HepG2 (cell line): ENCODE data around the gene ZFHX3. TPM values are rescaled to one million over a fixed set of nuclear protein-coding genes. Genes with fewer than 3 reads are reported as not detected.

Source experiments
- ATAC-seq: fragments of 200-7000 bp; cut with Tn5 transposase; 3 replicates; pipeline ENCODE4 v1.9.1; 2020; ENCODE audit warnings: mild to moderate bottlenecking, moderate library complexity
- BruUV-seq: library from RNA; stranded (reverse); fragments of 400-500 nt; replicated peaks from 2 replicates; lab custom pipeline; 2021; lab: Mats Ljungman, UMichigan
- CTCF ChIA-PET: fragments of 300-600 bp; formaldehyde crosslinking; extraction: SDS; loops from one replicate; lab custom pipeline; 2021; ENCODE audit warnings: low total read pairs, inconsistent platforms, low intra/inter-chr PET ratio; lab: Yijun Ruan, JAX
- POLR2A ChIA-PET: fragments of 350-600 bp; sonication (Branson Sonifier 250); formaldehyde crosslinking; loops from one replicate; lab custom pipeline; 2020; ENCODE audit warnings: antibody characterized with exemption, inconsistent platforms; lab: Yijun Ruan, JAX
- DNase-seq: peaks from one replicate; pipeline ENCODE4 v3.0.0-alpha.2; 2015; ENCODE audit warnings: low spot score
- FAIRE-seq: peaks from 3 replicates; lab custom pipeline; 2011; peaks lifted over from hg19 to GRCh38; lab: Jason Lieb, UNC
- H2AFZ ChIP-seq: one replicate; pipeline ENCODE4 v1.6.1; 2011; ENCODE audit warnings: low read length, inconsistent platforms
- H3K27ac ChIP-seq: fragments of 300-600 bp; 3 replicates; pipeline ENCODE4 v1.8.0; 2011; ENCODE audit warnings: mixed run types, mild to moderate bottlenecking, mixed read lengths, low read length, inconsistent platforms; ENCODE audit not compliant: insufficient read depth; ENCODE audit errors: extremely low read length
- H3K27me3 ChIP-seq, 2 experiments: fragments of 200-600 bp in 1 of 2; 2 replicates in 1 of 2; 3 replicates in 1 of 2; pipeline versions ENCODE4 v1.6.0 to v1.8.0; 2011; ENCODE audit warnings: low read length in 2 of 2, mild to moderate bottlenecking in 2 of 2, moderate library complexity in 2 of 2, inconsistent platforms in 1 of 2; ENCODE audit not compliant: insufficient read depth in 2 of 2, control insufficient read depth in 1 of 2
- H3K36me3 ChIP-seq, 2 experiments: fragments of 200-600 bp in 1 of 2; replicated peaks in 1 of 2; 2 replicates in 1 of 2; 3 replicates in 1 of 2; pipeline versions ENCODE4 v1.5.1 to v1.8.0; 2011; ENCODE audit warnings: low read length in 2 of 2, inconsistent platforms in 1 of 2; ENCODE audit not compliant: insufficient read depth in 2 of 2, control insufficient read depth in 1 of 2
- H3K4me1 ChIP-seq: 2 replicates; pipeline ENCODE4 v1.5.1; 2012; ENCODE audit warnings: low read length, inconsistent platforms; ENCODE audit not compliant: insufficient read depth
- H3K4me2 ChIP-seq: 2 replicates; pipeline ENCODE4 v1.6.0; 2011; ENCODE audit warnings: low read depth, low read length, inconsistent platforms
- H3K4me3 ChIP-seq, 3 experiments: fragments of 200-600 bp in 1 of 3; sonication (generic), shearing (Covaris generic) in 1 of 3; replicated peaks in 1 of 3; 2 replicates each; pipeline ENCODE4 v1.5.1; 2011 to 2016; ENCODE audit warnings: low read length in 3 of 3, inconsistent platforms in 2 of 3, low read depth in 2 of 3, mild to moderate bottlenecking in 2 of 3, control low read depth in 1 of 3, mixed read lengths in 1 of 3; ENCODE audit not compliant: insufficient read depth in 1 of 3
- H3K79me2 ChIP-seq: one replicate; pipeline ENCODE4 v1.6.1; 2011; ENCODE audit warnings: low read length, inconsistent platforms; ENCODE audit not compliant: insufficient read depth
- H3K9ac ChIP-seq: 2 replicates; pipeline ENCODE4 v1.6.0; 2011; ENCODE audit warnings: mild to moderate bottlenecking, low read depth, low read length, inconsistent platforms; ENCODE audit not compliant: insufficient read depth
- H3K9me3 ChIP-seq: 2 replicates; pipeline ENCODE4 v1.5.1; 2012; ENCODE audit warnings: mild to moderate bottlenecking, low read length
- H4K20me1 ChIP-seq: 2 replicates; pipeline ENCODE4 v1.6.0; 2011; ENCODE audit warnings: inconsistent platforms, mild to moderate bottlenecking, low read length, moderate library complexity; ENCODE audit not compliant: insufficient read depth
- ATF1 ChIP-seq: IDR thresholded peaks from 2 replicates; pipeline ENCODE4 v1.6.1; 2016; ENCODE audit warnings: mild to moderate bottlenecking, control low read depth
- PCBP1 ChIP-seq: fragments of 200-400 bp; formaldehyde crosslinking; IDR thresholded peaks from 2 replicates; pipeline ENCODE4 v1.6.1; 2017; ENCODE audit warnings: mild to moderate bottlenecking, low read depth, low read length, borderline replicate concordance
- SMYD3 ChIP-seq: sonication (generic); formaldehyde crosslinking; IDR thresholded peaks from 2 replicates; pipeline ENCODE4 v1.8.1; 2023; ENCODE audit warnings: mild to moderate bottlenecking, missing genetic modification reagents
- SRSF1 ChIP-seq: fragments of 200-400 bp; formaldehyde crosslinking; optimal IDR thresholded peaks from 2 replicates; pipeline ENCODE3; 2017; ENCODE audit warnings: mild to moderate bottlenecking, low read depth, low read length, moderate library complexity
- TAF1 ChIP-seq: sonication (generic); formaldehyde crosslinking; IDR thresholded peaks from 2 replicates; pipeline ENCODE4 v1.4.0; 2020; ENCODE audit warnings: missing genetic modification reagents
- U2AF1 ChIP-seq: fragments of 200-400 bp; formaldehyde crosslinking; optimal IDR thresholded peaks from 2 replicates; pipeline ENCODE3; 2017; ENCODE audit warnings: mild to moderate bottlenecking, low read depth, low read length
- ZNF563 ChIP-seq: sonication (generic); formaldehyde crosslinking; IDR thresholded peaks from 2 replicates; pipeline ENCODE4 v1.8.0; 2022; ENCODE audit warnings: mild to moderate bottlenecking, moderate library complexity, missing genetic modification reagents
- ZNF607 ChIP-seq: sonication (generic); formaldehyde crosslinking; IDR thresholded peaks from 2 replicates; pipeline ENCODE4 v1.5.1; 2020; ENCODE audit warnings: missing genetic modification reagents, mild to moderate bottlenecking, borderline replicate concordance
- ZNF746 ChIP-seq: sonication (generic); formaldehyde crosslinking; IDR thresholded peaks from 2 replicates; pipeline ENCODE4 v1.8.0; 2022; ENCODE audit warnings: mild to moderate bottlenecking, missing genetic modification reagents
- WGBS: methylation state at CpG from one replicate; pipeline ENCODE4 v1.1.6; 2017; ENCODE audit warnings: low lambda C conversion rate; 5-methylcytosine and 5-hydroxymethylcytosine counted together
- in situ Hi-C: cut with HindIII; loops from 2 replicates; pipeline ENCODE4 v1.10.0; 2017; ENCODE audit warnings: low pct_unique_long_range_greater_than_20kb; ENCODE audit not compliant: extremely low pct_ligation_motif_present
- intact Hi-C: fragments of 100-400 bp; cut with micrococcal nuclease; formaldehyde crosslinking; loops from one replicate; pipeline ENCODE4 v1.10.0; 2022; ENCODE audit not compliant: unreplicated experiment
- polyA plus RNA-seq, 8 experiments: library from polyadenylated mRNA; depleted of rRNA in 3 of 8; stranded (reverse) in 7 of 8; unstranded in 1 of 8; fragments of >200 nt; fragmentation: Illumina TruSeq in 4 of 8; extraction: Trizol in 4 of 8; gene quantifications; 2 replicates each; pipeline versions ENCODE4 v1.2.1 to v1.2.3, GENCODE V29; 2011 to 2016; ENCODE audit warnings: low read depth in 4 of 8, missing spikeins in 1 of 8, mixed read lengths in 1 of 8; ENCODE audit not compliant: insufficient read depth in 1 of 8
- total RNA-seq, 5 experiments: library from RNA; depleted of rRNA; stranded (reverse); fragments of >200 nt; fragmentation: Illumina TruSeq; extraction: Trizol; gene quantifications; 2 replicates each; pipeline ENCODE4 v1.2.3, GENCODE V29; 2016; ENCODE audit warnings: low read depth in 1 of 5
- TF ChIP-seq, protein P1 (sequence below): IDR thresholded peaks from 2 replicates; pipeline ENCODE4 v1.6.1; 2016; ENCODE audit warnings: low read depth, control low read depth

ZFHX3 gene
- total and polyA plus RNA-seq, 2 of the 13 experiments (the other 11 are each of a cell fraction or from before 2014, with no cell fraction given): 5.0 to 6.0 TPM

GRCh38 chr16:72905581-72905980, 142.3 kb downstream of the ZFHX3 start:
- no peak overlapping the region for H3K4me3 ChIP-seq
- POLR2A ChIA-PET: no interaction called here
- H3K79me2 ChIP-seq: no peaks in the 10 kb centered on the region
- H3K9ac ChIP-seq: no peak overlapping the region
- no peak overlapping the region for H3K27ac ChIP-seq
- H3K4me1 ChIP-seq: no peaks in the 10 kb centered on the region
- in situ Hi-C loops: no loop called here
- H3K36me3 ChIP-seq: peaks cover 2 to 26% of the 10 kb centered on the region in 2 experiments; a peak in 3 of 5 replicates
- no TSS peak for BruUV-seq
- no peaks in the 10 kb centered on the region for H3K9me3 ChIP-seq
- H4K20me1 ChIP-seq: no peaks in the 10 kb centered on the region
- H2AFZ ChIP-seq: no peak overlapping the region
- CTCF ChIA-PET: no interaction called here
- H3K27me3 ChIP-seq: no peaks in the 10 kb centered on the region
- no peak for FAIRE-seq
- no peak overlapping the region for H3K4me2 ChIP-seq
- 95% methylated on average over 4 of the region's 4 CpGs for WGBS
- no peak for DNase-seq
- TF ChIP-seq SRSF1 (no peak), U2AF1 (no peak), ZNF563 (CRISPR knock-in tag) (no peak), PCBP1 (no peak), ZNF746 (CRISPR knock-in tag) (no peak), ZNF607 (CRISPR knock-in tag) (no peak), TAF1 (no peak), SMYD3 (CRISPR knock-in tag) (no peak), ATF1 (CRISPR knock-in tag) (no peak)
- TF ChIP-seq, protein P1, sequence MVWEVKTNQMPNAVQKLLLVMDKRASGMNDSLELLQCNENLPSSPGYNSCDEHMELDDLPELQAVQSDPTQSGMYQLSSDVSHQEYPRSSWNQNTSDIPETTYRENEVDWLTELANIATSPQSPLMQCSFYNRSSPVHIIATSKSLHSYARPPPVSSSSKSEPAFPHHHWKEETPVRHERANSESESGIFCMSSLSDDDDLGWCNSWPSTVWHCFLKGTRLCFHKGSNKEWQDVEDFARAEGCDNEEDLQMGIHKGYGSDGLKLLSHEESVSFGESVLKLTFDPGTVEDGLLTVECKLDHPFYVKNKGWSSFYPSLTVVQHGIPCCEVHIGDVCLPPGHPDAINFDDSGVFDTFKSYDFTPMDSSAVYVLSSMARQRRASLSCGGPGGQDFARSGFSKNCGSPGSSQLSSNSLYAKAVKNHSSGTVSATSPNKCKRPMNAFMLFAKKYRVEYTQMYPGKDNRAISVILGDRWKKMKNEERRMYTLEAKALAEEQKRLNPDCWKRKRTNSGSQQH: no peak
- intact Hi-C loops: no loop called here
- no peak for ATAC-seq
